Transverse colon (tissue), 4 donors: ENCODE measurements around the gene LCORL. TPM values are rescaled to one million over a fixed set of nuclear protein-coding genes. Genes with fewer than 3 reads are reported as not detected.
"Not testable (repeated sequence)": the region's sequence is repeated elsewhere in the genome, so short reads cannot be mapped to it uniquely, and the experiment has no call there.

ENCODE experiments used
- DNase-seq: peaks from one replicate; pipeline ENCODE4 v3.0.0-alpha.2; 2019
- H3K27ac ChIP-seq, 4 donors: fragments of 200-600 bp; sonication (generic); 2 replicates each; pipeline ENCODE4 v1.5.1; 2016 to 2018; ENCODE audit warnings: inconsistent platforms in 4 of 4
- H3K27me3 ChIP-seq: fragments of 200-600 bp; sonication (generic); 2 replicates; pipeline ENCODE4 v1.5.1; 2017; ENCODE audit warnings: inconsistent platforms
- H3K36me3 ChIP-seq, 4 donors: fragments of 200-600 bp; sonication (generic); 2 replicates each; pipeline ENCODE4 v1.5.1; 2017 to 2019; ENCODE audit warnings: inconsistent platforms in 4 of 4
- H3K4me1 ChIP-seq, 4 donors: fragments of 200-600 bp; sonication (generic); 2 replicates each; pipeline ENCODE4 v1.5.1; 2017 to 2020; ENCODE audit warnings: inconsistent platforms in 4 of 4
- H3K4me3 ChIP-seq, 4 donors: fragments of 200-600 bp; sonication (generic); 1 replicate in 1 of 4; 2 replicates in 3 of 4; pipeline versions ENCODE4 v1.5.1 to v1.6.1; 2017 to 2019; ENCODE audit warnings: inconsistent platforms in 4 of 4
- H3K9me3 ChIP-seq, 2 donors: fragments of 200-600 bp; sonication (generic); 2 replicates each; pipeline ENCODE4 v1.5.1; 2017 to 2019; ENCODE audit warnings: inconsistent platforms in 2 of 2
- EP300 ChIP-seq: sonication (generic); formaldehyde crosslinking; IDR thresholded peaks from one replicate; pipeline ENCODE4 v1.6.1; 2017; ENCODE audit warnings: antibody characterized with exemption, low read depth
- POLR2A ChIP-seq: fragments of 450-650 bp; IDR thresholded peaks from one replicate; pipeline ENCODE4 v1.6.1; 2016; ENCODE audit warnings: antibody characterized with exemption, mild to moderate bottlenecking, moderate library complexity
- POLR2AphosphoS5 ChIP-seq, 3 donors: sonication (generic); formaldehyde crosslinking; IDR thresholded peaks; one replicate each; pipeline ENCODE4 v1.6.1; 2016; ENCODE audit warnings: antibody characterized with exemption in 3 of 3
- WGBS, 2 donors: methylation state at CpG; one replicate each; pipeline ENCODE4 v1.1.5; 2018; ENCODE audit warnings: low coverage in 1 of 2; 5-methylcytosine and 5-hydroxymethylcytosine counted together
- in situ Hi-C, 4 donors: fragments of 200-750 bp; cut with MboI; loops; one replicate each; pipeline versions ENCODE4 v1.15.0 to v1.15.1; 2017; ENCODE audit warnings: low sequenced_read_pairs in 3 of 4, low pct_ligation_motif_present in 1 of 4, low pct_unique_long_range_greater_than_20kb in 1 of 4
- intact Hi-C: fragments of 100-400 bp; cut with DNase I; formaldehyde crosslinking; loops from one replicate; pipeline ENCODE4 v1.15.1; 2023; ENCODE audit warnings: low total_unique reads
- total RNA-seq, 4 donors: library from RNA; depleted of rRNA; stranded (reverse); fragments of >200 nt; gene quantifications; one replicate each; pipeline ENCODE4 v1.1.0, GENCODE V29; 2016
- TF ChIP-seq, protein P1 (sequence below), 5 experiments: fragments of 200-600 bp in 3 of 5; fragments of 450-650 bp in 2 of 5; sonication (generic) in 3 of 5; IDR thresholded peaks; 1 replicate in 2 of 5; 2 replicates in 3 of 5; pipeline ENCODE4 v1.5.1; 2016 to 2017; ENCODE audit warnings: antibody characterized with exemption in 5 of 5, inconsistent platforms in 3 of 5, mild to moderate bottlenecking in 2 of 5, moderate library complexity in 1 of 5

Gene LCORL
- total RNA-seq, 4 donors from 2014 or later: 14.7 to 162 (median 28.5) TPM

DNA sequence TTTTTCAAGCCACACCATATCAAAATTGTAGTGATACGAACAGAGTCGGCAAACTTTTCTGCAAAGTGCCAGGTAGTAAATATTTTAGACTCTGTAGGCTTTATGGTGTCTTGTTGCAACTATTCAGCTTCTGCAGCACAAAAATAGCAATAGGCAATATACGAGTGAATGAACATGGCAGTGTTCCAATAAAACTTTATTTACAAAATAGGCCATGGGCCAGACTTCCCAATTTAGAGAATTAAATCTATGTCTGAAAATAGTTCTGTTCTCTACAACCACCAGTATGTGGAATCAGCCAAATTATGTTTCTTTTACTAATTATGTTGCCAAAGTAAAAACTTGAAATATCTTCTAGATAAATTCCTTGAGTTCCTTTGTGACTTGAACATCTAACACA, 154.3 kb downstream of the LCORL start:
- in situ Hi-C loops: no loop called here

DNA sequence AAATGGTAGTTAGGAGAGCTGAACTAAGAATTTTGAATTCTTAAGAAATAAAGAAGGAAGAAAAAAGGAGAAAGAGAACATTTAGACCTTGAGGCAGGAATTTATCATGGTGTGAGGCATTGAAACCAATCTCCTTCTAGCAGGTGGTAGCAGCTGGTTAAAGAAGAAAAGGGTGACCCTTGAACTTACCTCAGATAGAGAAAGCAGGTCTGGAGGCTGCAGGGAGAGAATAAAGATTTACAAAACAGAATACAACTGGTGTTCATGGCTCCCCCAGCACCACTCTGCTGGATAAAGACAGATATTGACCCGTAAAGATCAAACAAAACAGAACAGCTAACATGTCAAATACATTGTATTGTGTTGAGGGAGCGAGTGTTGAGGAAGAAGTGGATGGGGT, 154.7 kb downstream of the LCORL start:
- Histone ChIP-seq H3K4me1 (no peaks in the 10 kb centered on the region), H3K36me3 (no peaks in the 10 kb centered on the region), H3K27me3 (no peaks in the 10 kb centered on the region), H3K27ac (no peak overlapping the region), H3K4me3 (no peak overlapping the region), H3K9me3 (peaks cover 5 to 12% of the 10 kb centered on the region in 2 donors)
- no peak for TF ChIP-seq POLR2AphosphoS5 (IDR thresholded peaks at IDR 0.05)
- TF ChIP-seq POLR2A: no peak
- no peak for TF ChIP-seq EP300
- TF ChIP-seq, protein P1, sequence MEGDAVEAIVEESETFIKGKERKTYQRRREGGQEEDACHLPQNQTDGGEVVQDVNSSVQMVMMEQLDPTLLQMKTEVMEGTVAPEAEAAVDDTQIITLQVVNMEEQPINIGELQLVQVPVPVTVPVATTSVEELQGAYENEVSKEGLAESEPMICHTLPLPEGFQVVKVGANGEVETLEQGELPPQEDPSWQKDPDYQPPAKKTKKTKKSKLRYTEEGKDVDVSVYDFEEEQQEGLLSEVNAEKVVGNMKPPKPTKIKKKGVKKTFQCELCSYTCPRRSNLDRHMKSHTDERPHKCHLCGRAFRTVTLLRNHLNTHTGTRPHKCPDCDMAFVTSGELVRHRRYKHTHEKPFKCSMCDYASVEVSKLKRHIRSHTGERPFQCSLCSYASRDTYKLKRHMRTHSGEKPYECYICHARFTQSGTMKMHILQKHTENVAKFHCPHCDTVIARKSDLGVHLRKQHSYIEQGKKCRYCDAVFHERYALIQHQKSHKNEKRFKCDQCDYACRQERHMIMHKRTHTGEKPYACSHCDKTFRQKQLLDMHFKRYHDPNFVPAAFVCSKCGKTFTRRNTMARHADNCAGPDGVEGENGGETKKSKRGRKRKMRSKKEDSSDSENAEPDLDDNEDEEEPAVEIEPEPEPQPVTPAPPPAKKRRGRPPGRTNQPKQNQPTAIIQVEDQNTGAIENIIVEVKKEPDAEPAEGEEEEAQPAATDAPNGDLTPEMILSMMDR (IDR thresholded peaks at IDR 0.05): no peak
- intact Hi-C loops (no loop called here), in situ Hi-C loops (no loop called here)
- no peak for DNase-seq
- WGBS, 2 donors: 91 to 92% methylated on average over 2 of the region's 2 CpGs

More for the DNA sequence above, 154.3 kb downstream of the LCORL start:
- DNase-seq: no peak
- WGBS, 2 donors: 80 to 89% methylated on average over 3 of the region's 3 CpGs
- Histone ChIP-seq H3K27ac (no peak overlapping the region), H3K36me3 (no peaks in the 10 kb centered on the region), H3K27me3 (no peaks in the 10 kb centered on the region), H3K9me3 (peaks cover under 1 to 8% of the 10 kb centered on the region in 2 donors), H3K4me3 (no peak overlapping the region), H3K4me1 (no peaks in the 10 kb centered on the region)
- TF ChIP-seq EP300 (no peak), POLR2A (no peak), POLR2AphosphoS5 (IDR thresholded peaks at IDR 0.05) (no peak)
- TF ChIP-seq, protein P1 (IDR thresholded peaks at IDR 0.05): no peak
- intact Hi-C loops: no loop called here

DNA sequence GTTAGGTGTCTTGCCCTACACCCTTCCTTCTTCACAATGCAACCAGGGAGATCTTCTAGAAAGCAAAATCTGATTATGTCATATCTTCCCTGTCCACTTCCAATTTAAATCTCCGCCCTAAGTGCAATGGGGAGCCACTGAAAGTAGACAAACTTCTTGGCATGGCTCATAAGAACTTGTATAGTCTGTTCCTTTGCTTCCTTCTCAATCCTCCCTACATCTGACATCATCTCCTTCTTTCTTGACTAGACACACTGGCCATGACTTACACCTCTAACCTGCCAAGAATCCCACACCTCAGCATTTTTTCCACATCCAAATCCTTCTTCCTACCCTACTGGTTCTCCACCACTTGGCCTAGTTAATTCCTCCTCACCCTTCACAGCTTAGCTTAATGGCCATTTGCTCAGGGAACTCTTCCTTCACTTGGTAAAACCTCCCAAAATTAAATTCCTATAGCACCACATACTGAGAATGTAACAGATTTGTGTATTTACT, 155.6 kb downstream of the LCORL start:
- TF ChIP-seq POLR2AphosphoS5 (IDR thresholded peaks at IDR 0.05) (no peak), EP300 (no peak), POLR2A (no peak)
- TF ChIP-seq, protein P1 (IDR thresholded peaks at IDR 0.05): no peak
- Histone ChIP-seq H3K4me3 (no peak overlapping the region), H3K27me3 (no peaks in the 10 kb centered on the region), H3K4me1 (no peaks in the 10 kb centered on the region), H3K36me3 (no peaks in the 10 kb centered on the region), H3K27ac (no peak overlapping the region), H3K9me3 (peaks cover 6 to 12% of the 10 kb centered on the region in 2 donors)
- DNase-seq: no peak
- 100% methylated on average over 1 of the region's 1 CpG for WGBS, 2 donors
- intact Hi-C loops: no loop called here
- in situ Hi-C loops: no loop called here

DNA sequence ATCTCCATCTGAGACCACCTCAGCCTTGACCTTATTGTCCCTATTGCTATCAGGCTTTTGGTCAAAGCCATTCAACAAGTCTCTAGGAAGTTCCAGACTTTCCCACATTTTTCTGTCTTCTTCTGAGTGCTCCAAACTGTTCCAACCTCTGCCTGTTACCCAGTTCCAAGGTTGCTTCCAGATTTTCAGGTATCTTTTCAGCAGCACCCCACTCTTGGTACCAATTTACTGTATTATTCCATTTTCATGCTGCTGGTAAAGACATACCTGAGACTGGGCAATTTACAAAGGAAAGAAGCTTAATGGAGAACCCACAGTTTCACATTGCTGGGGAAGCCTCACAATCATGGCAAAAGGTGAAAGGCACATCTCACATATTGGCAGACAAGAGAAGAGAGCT, 159.6 kb downstream of the LCORL start:
- H3K36me3 ChIP-seq, intact Hi-C loops, H3K27me3 ChIP-seq, H3K4me3 ChIP-seq, H3K27ac ChIP-seq, DNase-seq, in situ Hi-C loops, H3K4me1 ChIP-seq: not testable (repeated sequence)
- peaks cover 6 to 12% of the 10 kb centered on the region in 2 donors for H3K9me3 ChIP-seq

DNA sequence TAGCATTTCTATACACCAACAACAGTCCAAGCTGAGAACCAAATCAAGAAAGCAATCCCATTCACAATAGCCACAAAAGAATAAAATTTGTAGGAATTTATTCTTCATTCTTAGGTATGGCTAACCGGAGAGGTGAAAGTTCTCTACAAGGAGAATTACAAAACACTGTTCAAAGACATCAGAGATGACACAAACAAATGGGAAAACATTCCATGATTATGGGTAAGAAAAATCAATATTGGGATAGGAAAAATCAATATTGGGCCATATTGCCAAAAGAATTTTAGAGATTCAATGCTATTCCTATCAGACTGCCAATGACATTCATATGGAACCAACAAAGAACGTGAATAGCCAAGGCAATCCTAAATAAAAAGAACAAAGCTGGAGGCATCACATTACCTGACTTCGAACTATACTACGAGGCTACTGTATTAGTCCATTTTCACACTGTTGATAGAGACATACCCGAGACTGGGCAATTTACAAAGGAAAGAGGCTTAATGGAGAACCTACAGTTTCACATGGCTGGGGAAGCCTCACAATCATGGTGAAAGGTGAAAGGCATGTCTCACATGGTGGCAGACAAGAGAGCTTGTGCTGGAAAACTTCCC, 161.7 kb downstream of the LCORL start:
- Histone ChIP-seq H3K27me3 (no peaks in the 10 kb centered on the region), H3K36me3 (no peaks in the 10 kb centered on the region), H3K4me3 (no peak overlapping the region), H3K4me1 (no peaks in the 10 kb centered on the region), H3K27ac (no peak overlapping the region), H3K9me3 (peaks cover 6 to 12% of the 10 kb centered on the region in 2 donors)
- TF ChIP-seq POLR2AphosphoS5 (IDR thresholded peaks at IDR 0.05) (no peak), EP300 (no peak), POLR2A (no peak)
- TF ChIP-seq, protein P1 (IDR thresholded peaks at IDR 0.05): no peak
- no peak for DNase-seq
- WGBS, 2 donors: 96 to 100% methylated on average over 5 of the region's 5 CpGs
- intact Hi-C loops: no loop called here
- in situ Hi-C loops: no loop called here
